SIG-M5 treated with dmso at 0.1 percent for 504 hours (cell line): ENCODE results near the gene PKD2L2.
"Not testable (repeated sequence)": the region's sequence is repeated elsewhere in the genome, so short reads cannot be mapped to it uniquely, and the experiment has no call there.

Experiments
- DNase-seq: peaks from one replicate; lab custom pipeline; 2025; ENCODE audit not compliant: unreplicated experiment; lab: John Stamatoyannopoulos, UW

The PKD2L2 gene

GRCh38 chr5:137954131-137954879 lies 65.0 kb downstream of the PKD2L2 start:
- no peak for DNase-seq

GRCh38 chr5:137957948-137958347 lies 68.7 kb downstream of the PKD2L2 start:
- no peak for DNase-seq

- DNase-seq = no peak
Observed at GRCh38 chr5:137959488-137959887, 70.2 kb downstream of the PKD2L2 start.

- no peak for DNase-seq
Observed at GRCh38 chr5:137960141-137960540, 70.9 kb downstream of the PKD2L2 start.

- no peak for DNase-seq
Observed at GRCh38 chr5:137960819-137961218, 71.6 kb downstream of the PKD2L2 start.

- not testable (repeated sequence) for DNase-seq
Observed at GRCh38 chr5:137970384-137970783, 81.1 kb downstream of the PKD2L2 start.

- no peak for DNase-seq
Observed at GRCh38 chr5:137975208-137975607, 86.0 kb downstream of the PKD2L2 start.

GRCh38 chr5:137989419-137989818 lies 100.2 kb downstream of the PKD2L2 start:
- DNase-seq = no peak
